ENCODE data around the gene TP63. TPM values are rescaled to one million over a fixed set of nuclear protein-coding genes. Genes with fewer than 3 reads are reported as not detected.

Gene TP63
- polyA plus RNA-seq, 1 donor from 2014 or later, result 0.12 TPM

GRCh38 chr3:189805375-189806067 is 174.3 kb downstream of the TP63 start:
- Histone ChIP-seq H2AFZ (ENCODE audit: low read depth, low read length) (no peak overlapping the region), H3F3A (ENCODE audit: insufficient read depth, low read length, poor library complexity, severe bottlenecking) (no peaks in the 10 kb centered on the region), H3K9ac (ENCODE audit: low read length) (no peak overlapping the region), H4K20me1 (ENCODE audit: insufficient read depth) (no peaks in the 10 kb centered on the region), H3K27me3 (ENCODE audit: insufficient read depth, low read depth, low read length) (peaks cover 98% of the 10 kb centered on the region), H3K27ac (ENCODE audit: low read length) (no peak overlapping the region), H3K9me2 (ENCODE audit: insufficient read depth, low read length) (no peaks in the 10 kb centered on the region), H3K36me3 (ENCODE audit: insufficient read depth, low read length) (no peaks in the 10 kb centered on the region), H3K4me3 (ENCODE audit: low read length) (no peak overlapping the region), H3K4me2 (ENCODE audit: low read length) (no peak overlapping the region), H3K9me3 (ENCODE audit: low read length) (no peaks in the 10 kb centered on the region), H3K79me2 (replicated peaks; ENCODE audit: insufficient read depth, low read length) (no peaks in the 10 kb centered on the region)
- TF ChIP-seq TAF1 (IDR thresholded peaks at IDR 0.05; ENCODE audit: low read depth) (no peak), POLR2AphosphoS5 (IDR thresholded peaks at IDR 0.05) (no peak), RAD21 (conservative IDR thresholded peaks at IDR 0.05) (no peak), EP300 (conservative IDR thresholded peaks at IDR 0.05; ENCODE audit: poor library complexity, severe bottlenecking) (no peak)

GRCh38 chr3:189806171-189806951 is 175.2 kb downstream of the TP63 start:
- H3K4me2 ChIP-seq (ENCODE audit: low read length), result no peak overlapping the region
- no peak overlapping the region for H2AFZ ChIP-seq (ENCODE audit: low read depth, low read length)
- H3K27ac ChIP-seq (ENCODE audit: low read length), result no peak overlapping the region
- no peaks in the 10 kb centered on the region for H3K9me3 ChIP-seq (ENCODE audit: low read length)
- no peaks in the 10 kb centered on the region for H3F3A ChIP-seq (ENCODE audit: insufficient read depth, low read length, poor library complexity, severe bottlenecking)
- no peak for TF ChIP-seq REST (IDR thresholded peaks at IDR 0.05; ENCODE audit: borderline replicate concordance)
- TF ChIP-seq SMC3 (conservative IDR thresholded peaks at IDR 0.05; ENCODE audit: poor library complexity), result no peak
- no peak for TF ChIP-seq TAF1 (IDR thresholded peaks at IDR 0.05; ENCODE audit: low read depth)
- no peak for TF ChIP-seq RAD21 (conservative IDR thresholded peaks at IDR 0.05)
- TF ChIP-seq EZH2 (IDR thresholded peaks at IDR 0.05; ENCODE audit: borderline replicate concordance, insufficient read depth, low read length, poor library complexity, severe bottlenecking), result no peak
- no peaks in the 10 kb centered on the region for H3K36me3 ChIP-seq (ENCODE audit: insufficient read depth, low read length)
- H3K9me2 ChIP-seq (ENCODE audit: insufficient read depth, low read length), result no peaks in the 10 kb centered on the region
- H3K4me3 ChIP-seq (ENCODE audit: low read length), result no peak overlapping the region
- peaks cover 97% of the 10 kb centered on the region for H3K27me3 ChIP-seq (ENCODE audit: insufficient read depth, low read depth, low read length)
- H3K9ac ChIP-seq (ENCODE audit: low read length), result no peak overlapping the region
- H3K79me2 ChIP-seq (replicated peaks; ENCODE audit: insufficient read depth, low read length), result no peaks in the 10 kb centered on the region
- H4K20me1 ChIP-seq (ENCODE audit: insufficient read depth), result no peaks in the 10 kb centered on the region

GRCh38 chr3:189808246-189809007 is 177.2 kb downstream of the TP63 start:
- H3F3A ChIP-seq (ENCODE audit: insufficient read depth, low read length, poor library complexity, severe bottlenecking), result no peaks in the 10 kb centered on the region
- H3K9ac ChIP-seq (ENCODE audit: low read length), result no peak overlapping the region
- no peaks in the 10 kb centered on the region for H3K9me3 ChIP-seq (ENCODE audit: low read length)
- no peaks in the 10 kb centered on the region for H3K79me2 ChIP-seq (replicated peaks; ENCODE audit: insufficient read depth, low read length)
- H2AFZ ChIP-seq (ENCODE audit: low read depth, low read length), result no peak overlapping the region
- peaks cover 90% of the 10 kb centered on the region for H3K27me3 ChIP-seq (ENCODE audit: insufficient read depth, low read depth, low read length)
- no peaks in the 10 kb centered on the region for H3K36me3 ChIP-seq (ENCODE audit: insufficient read depth, low read length)
- no peak overlapping the region for H3K27ac ChIP-seq (ENCODE audit: low read length)
- no peaks in the 10 kb centered on the region for H3K9me2 ChIP-seq (ENCODE audit: insufficient read depth, low read length)
- no peaks in the 10 kb centered on the region for H4K20me1 ChIP-seq (ENCODE audit: insufficient read depth)
- TF ChIP-seq CTCF (IDR thresholded peaks at IDR 0.05; ENCODE audit: poor library complexity, severe bottlenecking) (no peak), REST (IDR thresholded peaks at IDR 0.05; ENCODE audit: borderline replicate concordance) (no peak), MXI1 (conservative IDR thresholded peaks at IDR 0.05; ENCODE audit: poor library complexity, severe bottlenecking) (no peak), EP300 (conservative IDR thresholded peaks at IDR 0.05; ENCODE audit: poor library complexity, severe bottlenecking) (no peak), TAF1 (IDR thresholded peaks at IDR 0.05; ENCODE audit: low read depth) (no peak), RAD21 (conservative IDR thresholded peaks at IDR 0.05) (no peak), POLR2AphosphoS5 (IDR thresholded peaks at IDR 0.05) (no peak), SMC3 (conservative IDR thresholded peaks at IDR 0.05; ENCODE audit: poor library complexity) (no peak), EZH2 (IDR thresholded peaks at IDR 0.05; ENCODE audit: borderline replicate concordance, insufficient read depth, low read length, poor library complexity, severe bottlenecking) (no peak)
- no peak overlapping the region for H3K4me2 ChIP-seq (ENCODE audit: low read length)
- no peak overlapping the region for H3K4me3 ChIP-seq (ENCODE audit: low read length)
